ENCODE data around the gene FTCD. TPM values are rescaled to one million over a fixed set of nuclear protein-coding genes. Genes with fewer than 3 reads are reported as not detected.
A peak's percentile ranks its signal among the peaks of the same experiment; 100 is the strongest.

Gene FTCD
- total and polyA plus RNA-seq, 2 experiments from 2014 or later = not detected

- Histone ChIP-seq H2AFZ (peak overlapping the region; percentile 55; the same call in 1 of the 2 replicates), H3K36me3 (ENCODE audit: low read depth) (no peaks in the 10 kb centered on the region), H3F3A (ENCODE audit: insufficient read depth) (peaks cover 6% of the 10 kb centered on the region; the same call in 1 of the 2 replicates), H3K4me3 (0 out of 2 replicates have a peak overlapping the region, but pooled peaks have one; percentile 21), H3K4me2 (ENCODE audit: unreplicated experiment) (peak overlapping the region; percentile 16), H4K20me1 (ENCODE audit: insufficient read depth) (no peaks in the 10 kb centered on the region), H3K27me3 (replicated peaks; ENCODE audit: insufficient read depth) (no peaks in the 10 kb centered on the region), H3K9me2 (ENCODE audit: insufficient read depth) (no peaks in the 10 kb centered on the region), H3K27ac (no peak overlapping the region), H3K9me3 (ENCODE audit: low read depth) (no peaks in the 10 kb centered on the region), H3K4me1 (ENCODE audit: insufficient read depth) (no peaks in the 10 kb centered on the region), H3K79me2 (ENCODE audit: insufficient read depth) (no peaks in the 10 kb centered on the region), H3K9ac (no peak overlapping the region)
- 33 to 40% methylated on average over 19 to 33 of the region's 33 CpGs for WGBS, 2 experiments (ENCODE audit: low coverage in 1 of 2, low lambda C conversion rate in 2 of 2, missing lambda C conversion rate in 2 of 2)
- in situ Hi-C loops (cut with MboI) = no loop called here
- TF ChIP-seq EZH2phosphoT487 (IDR thresholded peaks at IDR 0.05; ENCODE audit: insufficient read depth, low read depth) = no peak
- TF ChIP-seq EZH2 (IDR thresholded peaks at IDR 0.05; ENCODE audit: insufficient read depth, poor library complexity, severe bottlenecking) = no peak
- DNase-seq = peak; percentile 67
Observed at GRCh38 chr21:46153247-46154154, 1.9 kb downstream of the FTCD start.

GRCh38 chr21:46152927-46153246 lies 2.5 kb downstream of the FTCD start:
- Histone ChIP-seq H3K9ac (no peak overlapping the region), H3K9me3 (ENCODE audit: low read depth) (no peaks in the 10 kb centered on the region), H4K20me1 (ENCODE audit: insufficient read depth) (no peaks in the 10 kb centered on the region), H3K4me1 (ENCODE audit: insufficient read depth) (no peaks in the 10 kb centered on the region), H3K9me2 (ENCODE audit: insufficient read depth) (no peaks in the 10 kb centered on the region), H3F3A (ENCODE audit: insufficient read depth) (peaks cover 6% of the 10 kb centered on the region; the same call in 1 of the 2 replicates), H2AFZ (peak overlapping the region; percentile 55; the same call in 1 of the 2 replicates), H3K27ac (no peak overlapping the region), H3K4me3 (0 out of 2 replicates have a peak overlapping the region, but pooled peaks have one; percentile 12), H3K4me2 (ENCODE audit: unreplicated experiment) (peak overlapping the region; percentile 16), H3K36me3 (ENCODE audit: low read depth) (no peaks in the 10 kb centered on the region), H3K27me3 (replicated peaks; ENCODE audit: insufficient read depth) (no peaks in the 10 kb centered on the region), H3K79me2 (ENCODE audit: insufficient read depth) (no peaks in the 10 kb centered on the region)
- WGBS, 2 experiments (ENCODE audit: low coverage in 1 of 2, low lambda C conversion rate in 2 of 2, missing lambda C conversion rate in 2 of 2) = 31 to 33% methylated on average over 16 to 18 of the region's 18 CpGs
- no peak for DNase-seq
- in situ Hi-C loops (cut with MboI) = no loop called here
- TF ChIP-seq EZH2 (IDR thresholded peaks at IDR 0.05; ENCODE audit: insufficient read depth, poor library complexity, severe bottlenecking) (no peak), EZH2phosphoT487 (IDR thresholded peaks at IDR 0.05; ENCODE audit: insufficient read depth, low read depth) (no peak)

GRCh38 chr21:46151989-46152926 lies 3.1 kb downstream of the FTCD start:
- DNase-seq = no peak
- Histone ChIP-seq H3K27me3 (replicated peaks; ENCODE audit: insufficient read depth) (no peaks in the 10 kb centered on the region), H3K4me1 (ENCODE audit: insufficient read depth) (no peaks in the 10 kb centered on the region), H2AFZ (no peak overlapping the region), H3K9me2 (ENCODE audit: insufficient read depth) (no peaks in the 10 kb centered on the region), H3K27ac (no peak overlapping the region), H3K9ac (no peak overlapping the region), H3K9me3 (ENCODE audit: low read depth) (no peaks in the 10 kb centered on the region), H3F3A (ENCODE audit: insufficient read depth) (peaks cover 6% of the 10 kb centered on the region; the same call in 1 of the 2 replicates), H3K4me2 (ENCODE audit: unreplicated experiment) (no peak overlapping the region), H3K36me3 (ENCODE audit: low read depth) (no peaks in the 10 kb centered on the region), H4K20me1 (ENCODE audit: insufficient read depth) (no peaks in the 10 kb centered on the region), H3K4me3 (no peak overlapping the region), H3K79me2 (ENCODE audit: insufficient read depth) (no peaks in the 10 kb centered on the region)
- in situ Hi-C loops (cut with MboI) = no loop called here
- TF ChIP-seq EZH2phosphoT487 (IDR thresholded peaks at IDR 0.05; ENCODE audit: insufficient read depth, low read depth) = no peak
- TF ChIP-seq EZH2 (IDR thresholded peaks at IDR 0.05; ENCODE audit: insufficient read depth, poor library complexity, severe bottlenecking) = no peak
- WGBS, 2 experiments (ENCODE audit: low coverage in 1 of 2, low lambda C conversion rate in 2 of 2, missing lambda C conversion rate in 2 of 2) = 85 to 89% methylated on average over 44 to 45 of the region's 45 CpGs
